Measurements from ENCODE around the gene SENP3.

DNA sequence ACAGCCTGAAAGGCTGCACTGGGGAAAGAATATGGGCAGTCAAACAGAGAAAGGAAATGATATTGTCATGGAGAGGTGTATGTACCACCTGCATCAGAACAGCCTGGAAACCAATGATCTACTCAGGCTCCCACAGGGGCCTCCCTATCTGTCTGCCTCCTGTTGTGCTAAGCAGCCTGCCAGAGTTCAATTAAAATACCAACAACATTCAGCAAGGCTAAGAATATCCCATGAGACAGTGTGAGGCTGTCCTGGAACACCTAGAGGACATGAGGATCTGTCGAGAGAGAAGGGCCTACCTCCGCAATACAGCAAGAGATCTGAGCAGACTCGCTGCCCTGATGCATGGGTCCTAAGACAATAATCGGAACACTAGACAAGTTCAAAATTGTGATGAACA, 44.6 kb downstream of the SENP3 start:
- TF ChIP-seq GATA3 (IDR thresholded peaks at IDR 0.05; ENCODE audit: low read depth, low read length) (no peak), GATA2 (IDR thresholded peaks at IDR 0.05; ENCODE audit: low read depth, low read length) (no peak)
